CD4-positive, alpha-beta T cell treated with Interferon gamma for 1 hour (primary cell): ENCODE measurements around the gene PGAM5.
"Not testable (repeated sequence)": the region's sequence is repeated elsewhere in the genome, so short reads cannot be mapped to it uniquely, and the experiment has no call there.

ENCODE experiments used
- DNase-seq: peaks from one replicate; pipeline ENCODE4 v3.0.0-alpha.2; 2020

The PGAM5 gene

DNA sequence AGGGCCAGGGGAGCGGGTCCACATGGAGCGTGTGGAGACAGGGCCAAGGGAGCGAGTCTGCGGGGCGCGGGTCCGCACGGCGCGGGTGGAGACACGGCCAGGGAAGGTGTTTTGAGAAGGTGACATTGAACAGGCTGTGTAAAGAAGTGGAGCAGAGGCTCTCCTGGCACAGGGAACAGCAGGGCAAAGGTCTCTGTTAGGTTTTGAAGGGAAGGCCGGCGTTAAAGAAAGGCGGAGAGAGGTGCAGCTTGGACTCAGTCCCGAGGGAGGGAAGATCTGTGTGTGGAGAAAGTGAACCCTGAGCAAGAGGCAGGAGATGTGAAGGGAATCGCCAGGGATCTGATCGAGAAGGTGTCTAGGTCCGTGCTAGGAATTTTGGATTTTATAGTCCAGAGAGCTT is 21.4 kb upstream of the PGAM5 start:
- no peak for DNase-seq

DNA sequence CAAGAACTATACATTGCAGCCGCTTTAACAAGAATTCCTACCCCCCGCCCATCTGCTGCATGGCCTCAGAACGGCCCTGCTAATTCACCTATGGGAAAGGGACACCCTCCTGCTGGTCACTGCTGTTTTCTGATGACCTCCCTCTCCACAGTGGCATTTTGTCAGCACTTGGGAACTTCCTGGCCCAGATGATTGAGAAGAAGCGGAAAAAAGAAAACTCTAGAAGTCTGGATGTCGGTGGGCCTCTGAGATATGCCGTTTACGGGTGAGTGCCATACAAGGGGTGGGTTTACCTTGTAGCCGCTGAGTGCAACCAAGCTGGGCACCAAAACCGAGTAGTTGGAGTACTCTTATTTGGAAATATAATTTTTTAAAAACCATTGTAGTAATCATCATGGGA is 20.5 kb upstream of the PGAM5 start:
- DNase-seq: no peak

DNA sequence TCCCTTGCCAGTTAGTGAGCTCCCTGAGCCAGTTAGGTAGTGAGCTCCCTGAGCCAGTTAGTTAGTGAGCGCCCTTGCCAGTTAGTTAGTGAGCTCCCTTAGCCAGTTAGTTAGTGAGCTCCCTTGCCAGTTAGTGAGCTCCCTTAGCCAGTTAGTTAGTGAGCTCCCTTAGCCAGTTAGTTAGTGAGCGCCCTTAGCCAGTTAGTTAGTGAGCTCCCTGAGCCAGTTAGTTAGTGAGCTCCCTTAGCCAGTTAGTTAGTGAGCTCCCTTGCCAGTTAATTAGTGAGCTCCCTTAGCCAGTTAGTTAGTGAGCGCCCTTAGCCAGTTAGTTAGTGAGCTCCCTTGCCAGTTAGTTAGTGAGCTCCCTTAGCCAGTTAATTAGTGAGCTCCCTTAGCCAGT is 18.6 kb upstream of the PGAM5 start:
- not testable (repeated sequence) for DNase-seq

GRCh38 chr12:132694888-132695287 is 15.8 kb upstream of the PGAM5 start:
- not testable (repeated sequence) for DNase-seq

- no peak for DNase-seq
Measured at GRCh38 chr12:132695431-132695830, 15.2 kb upstream of the PGAM5 start.

- no peak for DNase-seq
Measured at GRCh38 chr12:132698341-132698740, 12.3 kb upstream of the PGAM5 start.

DNA sequence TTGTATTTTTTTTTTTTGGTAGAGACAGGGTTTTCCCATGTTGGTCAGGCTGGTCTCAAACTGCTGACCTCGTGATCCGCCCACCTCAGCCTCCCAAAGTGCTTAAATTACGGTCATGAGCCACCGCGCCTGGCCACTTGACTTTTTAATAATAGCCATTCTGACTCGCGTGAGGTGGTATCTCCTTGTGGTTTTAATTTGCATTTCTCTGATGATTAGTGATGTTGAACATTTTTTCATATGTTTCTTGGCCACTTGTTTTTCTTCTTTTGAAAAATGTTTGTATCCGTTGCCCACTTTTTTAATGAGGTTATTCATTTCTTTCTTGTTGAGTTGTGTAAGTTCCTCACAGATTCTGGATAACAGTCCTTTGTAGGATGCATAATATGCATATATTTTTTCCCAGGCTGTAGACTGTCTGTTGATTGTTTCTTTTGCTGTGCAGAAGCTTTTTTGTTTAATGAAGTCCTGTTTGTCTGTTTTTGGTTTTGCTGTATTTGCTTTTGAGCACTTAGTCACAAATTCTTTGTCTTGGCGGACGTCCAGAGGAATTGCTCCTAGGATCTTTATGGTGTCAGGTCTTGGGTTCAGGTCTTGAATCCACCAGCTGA is 10.3 kb upstream of the PGAM5 start:
- no peak for DNase-seq

- no peak for DNase-seq
Measured at GRCh38 chr12:132702640-132703039, 8.0 kb upstream of the PGAM5 start.

GRCh38 chr12:132703641-132704040 is 7.0 kb upstream of the PGAM5 start:
- no peak for DNase-seq

- DNase-seq: no peak
Measured at GRCh38 chr12:132707241-132707640, 3.4 kb upstream of the PGAM5 start.

GRCh38 chr12:132708150-132708549 is 2.5 kb upstream of the PGAM5 start:
- DNase-seq: no peak

- DNase-seq: no peak
Measured at GRCh38 chr12:132710043-132710404, 618 bp upstream of the PGAM5 start.

GRCh38 chr12:132711080-132711843 is 620 bp downstream of the PGAM5 start:
- DNase-seq: no peak

DNA sequence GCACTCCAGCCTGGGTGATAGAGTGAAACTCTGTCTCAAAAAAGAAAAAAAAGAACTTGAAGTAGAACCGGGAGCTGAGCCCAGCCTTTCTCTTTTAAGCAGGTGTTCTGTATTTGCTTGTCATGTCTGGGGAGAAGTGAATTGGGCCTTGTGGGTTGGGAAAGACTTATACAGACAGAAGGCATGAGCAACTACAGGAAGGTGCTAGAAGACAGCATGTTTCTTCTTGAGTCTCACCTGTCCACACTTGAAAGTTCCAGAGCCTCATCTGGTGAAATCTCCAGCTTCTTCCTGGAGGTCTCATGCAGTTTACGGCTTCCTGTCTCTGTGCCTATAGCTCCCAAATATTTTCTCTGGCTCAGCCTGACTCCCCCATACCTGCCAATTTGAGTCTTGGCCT is 2.5 kb downstream of the PGAM5 start:
- no peak for DNase-seq

- DNase-seq: no peak
Measured at GRCh38 chr12:132715874-132716273, 5.2 kb downstream of the PGAM5 start.

GRCh38 chr12:132716356-132716755 is 5.7 kb downstream of the PGAM5 start:
- no peak for DNase-seq

DNA sequence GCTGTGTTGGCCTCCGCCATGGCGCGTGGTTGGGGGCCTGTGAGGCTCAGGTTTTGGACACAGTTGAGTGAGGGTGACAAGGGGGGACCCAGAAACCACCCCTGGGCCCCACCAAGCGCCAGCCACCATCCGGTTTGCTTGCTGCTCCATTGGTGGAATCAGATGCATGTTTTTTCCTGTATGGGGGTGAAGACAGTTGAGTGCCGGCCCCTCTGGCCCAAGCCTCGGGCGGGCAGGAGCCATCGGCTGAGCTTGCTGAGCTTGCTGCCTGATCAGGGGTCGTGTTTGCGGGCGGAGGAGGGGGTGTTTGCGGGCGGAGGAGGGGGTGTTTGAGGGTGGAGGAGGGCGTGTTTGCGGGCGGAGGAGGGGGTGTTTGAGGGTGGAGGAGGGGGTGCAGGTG is 6.4 kb downstream of the PGAM5 start:
- DNase-seq: no peak

GRCh38 chr12:132717531-132718387 is 7.1 kb downstream of the PGAM5 start:
- no peak for DNase-seq

DNA sequence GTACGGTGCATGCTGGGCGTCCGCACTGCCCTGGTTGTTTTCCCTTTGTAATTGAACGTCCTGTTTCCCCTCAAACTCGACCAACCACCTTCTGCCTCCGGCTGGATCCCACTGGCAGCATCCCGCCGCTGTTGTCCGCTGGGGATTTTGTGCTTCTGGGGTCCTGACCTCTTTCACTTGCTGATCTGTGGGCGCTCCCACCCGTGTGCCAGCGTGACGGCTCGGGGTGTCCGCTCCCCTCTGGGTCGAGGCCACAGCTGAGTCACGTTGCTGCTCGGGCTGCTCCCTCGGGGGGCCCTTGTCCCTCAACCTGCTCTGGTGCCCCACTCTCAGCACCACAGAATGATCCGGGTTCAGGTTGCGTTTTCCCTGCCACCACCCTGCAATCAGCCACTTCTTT is 8.0 kb downstream of the PGAM5 start:
- no peak for DNase-seq

DNA sequence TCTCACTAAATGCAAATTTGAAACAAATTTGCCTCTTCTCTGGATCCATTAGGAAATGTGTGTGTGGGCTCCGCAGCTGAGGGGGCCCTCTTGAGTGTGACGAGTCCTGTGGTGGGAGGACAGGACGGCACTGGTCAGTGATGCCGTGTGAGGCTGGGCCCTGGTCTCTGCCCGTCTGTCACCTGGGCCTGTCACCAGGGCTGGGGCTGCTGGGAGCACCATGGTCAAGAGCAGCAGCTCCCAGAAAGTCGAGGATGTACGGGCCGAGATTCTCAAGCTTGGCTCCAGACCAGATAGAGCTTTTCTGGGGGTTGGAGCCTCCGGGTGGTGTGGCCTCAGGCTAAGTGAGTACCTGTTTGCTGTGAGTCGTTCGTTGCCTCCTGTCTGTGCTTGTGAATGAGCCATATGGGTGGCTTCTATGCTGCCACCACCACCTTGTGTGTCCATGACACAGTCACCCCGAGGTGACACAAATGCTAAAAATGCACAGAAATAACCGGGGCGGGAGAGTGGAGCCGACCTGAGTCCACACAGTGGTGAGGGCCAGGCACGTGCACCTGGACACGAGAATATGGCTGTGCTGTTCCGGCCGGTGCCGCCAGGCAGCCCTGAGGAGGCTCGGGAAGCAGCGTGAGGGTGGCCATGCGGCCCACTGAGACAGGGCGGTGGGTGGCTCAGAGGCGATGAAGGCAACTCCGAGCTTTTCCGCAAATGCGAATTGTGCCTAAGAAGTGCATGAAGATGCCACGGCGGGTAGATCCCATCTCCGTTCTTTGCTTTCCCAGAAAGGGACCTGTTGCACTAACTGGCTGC is 8.7 kb downstream of the PGAM5 start:
- no peak for DNase-seq

DNA sequence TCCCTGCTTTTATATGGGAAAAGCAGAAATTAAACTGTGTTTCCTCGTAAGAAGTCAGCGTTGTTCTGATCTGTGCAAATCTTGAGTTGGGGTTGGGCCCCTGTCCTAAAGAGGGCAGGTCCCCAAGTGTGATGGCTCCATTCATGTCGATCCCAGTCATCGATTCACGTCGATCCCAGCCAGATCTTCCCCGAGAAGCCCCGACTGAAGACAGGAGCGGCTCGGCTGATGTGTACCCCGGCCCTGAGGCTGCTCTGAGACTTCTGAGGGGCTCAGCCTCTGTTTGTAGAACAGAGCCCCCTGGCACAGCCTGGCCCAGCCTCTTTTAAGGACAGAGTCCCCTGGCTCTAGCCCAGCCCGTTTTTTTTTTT is 9.3 kb downstream of the PGAM5 start:
- DNase-seq: no peak

GRCh38 chr12:132720606-132721345 is 10.1 kb downstream of the PGAM5 start:
- DNase-seq: no peak
